Nephron (organoid): ENCODE data around the gene FMNL3.
"Not testable (repeated sequence)": the region's sequence is repeated elsewhere in the genome, so short reads cannot be mapped to it uniquely, and the experiment has no call there.

ENCODE experiments used
- H3K27ac Mint-ChIP-seq, 3 experiments: 2 replicates each; pipeline ENCODE4 v1.8.0; 2020; ENCODE audit warnings: mixed read lengths in 3 of 3, mild to moderate bottlenecking in 2 of 3, moderate library complexity in 1 of 3
- H3K27me3 Mint-ChIP-seq: 2 replicates; pipeline ENCODE4 v1.8.0; 2021; ENCODE audit warnings: low read depth, mild to moderate bottlenecking, moderate library complexity, mixed read lengths
- H3K36me3 Mint-ChIP-seq: 2 replicates; pipeline ENCODE4 v1.8.0; 2020; ENCODE audit warnings: low read depth, mixed read lengths
- H3K4me1 Mint-ChIP-seq: 2 replicates; pipeline ENCODE4 v1.8.0; 2020; ENCODE audit warnings: mixed read lengths
- H3K4me3 Mint-ChIP-seq, 3 experiments: 2 replicates each; pipeline ENCODE4 v1.8.0; 2020; ENCODE audit warnings: mild to moderate bottlenecking in 3 of 3, mixed read lengths in 3 of 3, moderate library complexity in 2 of 3
- H3K9me3 Mint-ChIP-seq: 2 replicates; pipeline ENCODE4 v1.8.0; 2020; ENCODE audit warnings: mixed read lengths
- CTCF ChIP-seq, 3 experiments: fragments of 200-600 bp; sonication (generic); IDR thresholded peaks; one replicate each; pipeline ENCODE4 v1.5.0; 2021; ENCODE audit warnings: antibody characterized with exemption in 3 of 3; ENCODE audit not compliant: unreplicated experiment in 3 of 3

FMNL3 gene

GRCh38 chr12:49716553-49716952 is 9.3 kb upstream of the FMNL3 start:
- H3K27ac Mint-ChIP-seq = no peak overlapping the region
- no peaks in the 10 kb centered on the region for H3K36me3 Mint-ChIP-seq
- no peak for TF ChIP-seq CTCF (IDR thresholded peaks at IDR 0.05; ENCODE audit: unreplicated experiment in 3 of 3)
- no peak overlapping the region for H3K4me3 Mint-ChIP-seq
- H3K9me3 Mint-ChIP-seq = no peaks in the 10 kb centered on the region
- H3K27me3 Mint-ChIP-seq = peaks cover 2% of the 10 kb centered on the region
- no peaks in the 10 kb centered on the region for H3K4me1 Mint-ChIP-seq

- H3K4me3 Mint-ChIP-seq, H3K27ac Mint-ChIP-seq, H3K36me3 Mint-ChIP-seq, H3K4me1 Mint-ChIP-seq, H3K27me3 Mint-ChIP-seq, H3K9me3 Mint-ChIP-seq: not testable (repeated sequence)
These were observed 6.7 kb upstream of the FMNL3 start for GRCh38 chr12:49713952-49714351.

GRCh38 chr12:49708851-49709250 is 1.6 kb upstream of the FMNL3 start:
- H3K9me3 Mint-ChIP-seq = no peaks in the 10 kb centered on the region
- no peaks in the 10 kb centered on the region for H3K36me3 Mint-ChIP-seq
- no peak for TF ChIP-seq CTCF (IDR thresholded peaks at IDR 0.05; ENCODE audit: unreplicated experiment in 3 of 3)
- H3K27ac Mint-ChIP-seq = no peak overlapping the region
- peaks cover 13% of the 10 kb centered on the region for H3K27me3 Mint-ChIP-seq
- H3K4me3 Mint-ChIP-seq = no peak overlapping the region
- H3K4me1 Mint-ChIP-seq = peaks cover 26% of the 10 kb centered on the region

GRCh38 chr12:49707812-49708147 is 575 bp upstream of the FMNL3 start:
- Mint-ChIP-seq H3K4me1 (peaks cover 36% of the 10 kb centered on the region), H3K9me3 (no peaks in the 10 kb centered on the region), H3K27ac (peak overlapping the region in 2 of 3 experiments; percentile 4 to 31), H3K36me3 (no peaks in the 10 kb centered on the region), H3K4me3 (peak overlapping the region; percentile 66 to 83 (median 69)), H3K27me3 (peaks cover 13% of the 10 kb centered on the region)
- peak in 1 of 3 experiments; percentile 14 for TF ChIP-seq CTCF (IDR thresholded peaks at IDR 0.05; ENCODE audit: unreplicated experiment in 3 of 3)

GRCh38 chr12:49706351-49707127 is 666 bp downstream of the FMNL3 start:
- H3K27me3 Mint-ChIP-seq = peaks cover 12% of the 10 kb centered on the region
- H3K4me1 Mint-ChIP-seq = peaks cover 42% of the 10 kb centered on the region
- no peaks in the 10 kb centered on the region for H3K9me3 Mint-ChIP-seq
- no peak for TF ChIP-seq CTCF (IDR thresholded peaks at IDR 0.05; ENCODE audit: unreplicated experiment in 3 of 3)
- peak overlapping the region; percentile 98 to 99 (median 98) for H3K4me3 Mint-ChIP-seq
- H3K36me3 Mint-ChIP-seq = no peaks in the 10 kb centered on the region
- peak overlapping the region; percentile 78 to 92 (median 89) for H3K27ac Mint-ChIP-seq

GRCh38 chr12:49705479-49706134 is 1.6 kb downstream of the FMNL3 start:
- Mint-ChIP-seq H3K27ac (peak overlapping the region; percentile 78 to 92 (median 89)), H3K9me3 (no peaks in the 10 kb centered on the region), H3K27me3 (peaks cover 8% of the 10 kb centered on the region), H3K36me3 (no peaks in the 10 kb centered on the region), H3K4me3 (peak overlapping the region; percentile 98 to 99 (median 98)), H3K4me1 (peaks cover 42% of the 10 kb centered on the region)
- TF ChIP-seq CTCF (IDR thresholded peaks at IDR 0.05; ENCODE audit: unreplicated experiment in 3 of 3) = no peak
